GM21381 (cell line): ENCODE results near the gene PROCA1.

ENCODE experiments used
- ATAC-seq: cut with Tn5 transposase; IDR thresholded peaks from one replicate; pipeline ENCODE4 v1.9.1; 2021; ENCODE audit warnings: mild to moderate bottlenecking, moderate library complexity; ENCODE audit not compliant: unreplicated experiment

Gene PROCA1

DNA sequence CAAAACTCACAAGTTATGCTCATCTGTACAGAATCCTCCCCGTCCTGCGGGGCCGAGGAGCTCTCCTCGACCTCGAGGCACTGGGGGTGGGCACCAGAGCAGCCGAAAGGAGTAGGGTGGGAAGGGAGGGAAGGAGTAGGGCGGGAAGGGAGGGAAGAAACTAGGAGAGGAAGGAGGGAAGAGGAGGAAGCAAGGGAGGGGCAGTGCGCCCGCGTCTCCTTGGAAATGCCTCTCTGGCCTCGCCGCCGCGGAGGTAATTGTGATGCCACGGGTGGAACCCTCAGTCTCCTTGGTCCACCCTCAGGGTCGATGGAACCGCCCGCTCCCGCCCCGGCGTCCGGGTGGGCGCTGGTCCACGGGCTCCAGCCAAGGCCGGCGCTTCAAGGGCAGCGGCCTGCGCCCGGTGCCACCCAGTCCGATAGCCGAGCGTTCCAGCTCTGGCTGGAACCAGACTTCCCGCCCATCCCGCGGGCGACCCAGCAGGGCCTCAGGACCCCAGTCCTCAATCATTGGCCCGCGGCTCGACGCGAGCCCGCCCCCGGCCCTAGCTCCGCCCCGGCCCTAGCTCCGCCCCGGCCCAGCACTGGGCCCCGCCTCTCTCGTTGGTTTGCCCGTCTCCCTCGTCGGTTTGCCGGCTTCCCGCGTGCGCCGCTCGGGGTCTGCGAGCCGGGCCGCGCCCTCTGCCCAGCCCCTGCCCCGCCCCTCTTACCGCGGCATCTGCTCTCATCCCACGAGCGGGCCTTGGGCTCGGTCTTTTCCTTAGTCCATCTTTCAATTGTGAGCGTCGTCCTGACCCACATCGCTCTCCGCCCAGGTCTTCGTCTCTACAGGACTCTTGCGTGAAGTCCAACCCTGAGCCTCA is 596 bp downstream of the PROCA1 start:
- ATAC-seq, result peak; percentile 73

DNA sequence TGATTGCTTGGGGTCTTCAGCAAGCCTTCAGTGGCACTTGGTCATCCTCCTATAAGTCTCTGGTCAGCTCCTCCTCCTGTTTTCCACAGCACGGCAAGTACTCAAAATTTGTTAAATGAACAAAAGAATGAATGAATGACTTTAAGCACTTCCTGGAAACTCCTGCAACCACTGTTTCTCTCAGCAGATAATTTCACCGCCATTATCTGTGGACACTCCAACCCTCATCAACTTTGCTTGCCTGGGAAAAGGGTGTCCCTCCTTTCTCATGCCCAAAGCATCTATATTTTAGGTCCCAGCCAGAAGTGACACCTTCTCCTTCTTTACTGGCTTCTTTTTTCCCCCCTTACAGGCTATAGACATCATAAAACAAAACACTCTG is 4.4 kb downstream of the PROCA1 start:
- no peak for ATAC-seq

DNA sequence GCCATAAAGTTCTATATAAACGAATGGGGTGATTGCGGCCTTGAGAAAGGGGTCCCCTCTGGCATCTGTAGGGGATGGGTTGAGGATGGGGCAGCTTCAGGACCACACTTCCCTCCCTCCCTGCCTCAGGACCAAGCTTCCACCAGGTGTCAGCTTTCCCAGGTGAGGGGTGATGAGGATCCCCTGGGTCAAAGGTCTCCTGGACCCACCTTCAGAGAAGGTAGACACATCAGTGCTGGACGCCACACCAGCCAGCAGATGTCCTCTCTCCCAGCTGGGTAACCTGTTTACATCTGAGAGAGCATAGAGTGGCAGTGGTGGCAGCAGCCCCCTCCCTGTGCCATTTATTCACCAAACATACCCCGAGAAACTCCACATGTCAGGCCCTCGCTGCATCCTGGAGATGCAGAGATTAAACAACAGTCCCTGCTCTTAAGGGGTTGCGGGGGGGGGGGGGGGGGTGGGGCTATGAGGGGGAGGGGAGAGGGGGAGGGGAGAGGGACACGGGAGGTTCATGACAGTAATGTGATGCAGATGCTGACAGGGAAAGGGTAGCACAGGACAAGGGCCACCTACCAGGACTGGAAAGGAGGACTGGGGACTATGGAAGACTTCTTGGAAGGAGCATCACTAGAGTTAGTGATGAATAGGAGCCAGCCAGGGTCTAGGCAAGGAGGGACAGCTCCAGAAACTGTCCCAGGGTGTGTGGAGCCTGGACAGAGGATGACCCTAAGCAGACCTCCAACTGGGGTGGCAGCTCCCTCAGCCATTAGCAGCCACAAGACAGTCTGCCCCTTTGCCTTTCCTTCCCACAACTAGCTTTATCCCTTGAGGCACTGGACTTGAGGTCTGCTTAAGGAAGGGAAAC is 5.0 kb downstream of the PROCA1 start:
- no peak for ATAC-seq

DNA sequence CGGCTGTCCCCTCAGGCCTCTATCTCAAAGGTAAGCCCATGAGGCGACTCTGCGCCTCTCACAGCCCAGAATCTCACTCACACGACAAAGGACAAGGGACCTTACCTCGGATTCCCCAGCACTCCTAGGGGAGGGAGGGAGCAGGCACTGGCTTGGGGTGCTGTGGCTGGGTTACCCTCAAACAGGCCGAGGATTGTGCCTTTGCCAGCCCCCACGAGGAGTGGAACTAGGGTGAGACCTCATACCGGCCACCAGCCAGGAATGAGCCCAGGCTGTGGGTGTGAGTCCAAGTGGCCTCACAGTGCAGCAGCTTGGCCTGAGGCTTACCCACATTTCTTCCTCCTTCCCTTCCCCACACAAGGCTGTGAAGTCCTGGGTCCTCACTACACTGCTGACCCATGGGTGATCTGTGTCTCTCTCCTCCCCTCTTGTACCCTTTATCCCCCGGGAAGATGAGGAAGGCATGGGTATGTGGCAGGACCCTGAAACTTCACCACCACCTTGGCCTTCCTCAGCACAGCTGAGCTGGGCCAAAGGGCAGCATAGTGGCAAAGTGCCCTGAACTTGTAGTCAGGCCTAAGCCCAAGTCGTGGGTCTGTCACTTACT is 5.9 kb downstream of the PROCA1 start:
- ATAC-seq, result no peak

DNA sequence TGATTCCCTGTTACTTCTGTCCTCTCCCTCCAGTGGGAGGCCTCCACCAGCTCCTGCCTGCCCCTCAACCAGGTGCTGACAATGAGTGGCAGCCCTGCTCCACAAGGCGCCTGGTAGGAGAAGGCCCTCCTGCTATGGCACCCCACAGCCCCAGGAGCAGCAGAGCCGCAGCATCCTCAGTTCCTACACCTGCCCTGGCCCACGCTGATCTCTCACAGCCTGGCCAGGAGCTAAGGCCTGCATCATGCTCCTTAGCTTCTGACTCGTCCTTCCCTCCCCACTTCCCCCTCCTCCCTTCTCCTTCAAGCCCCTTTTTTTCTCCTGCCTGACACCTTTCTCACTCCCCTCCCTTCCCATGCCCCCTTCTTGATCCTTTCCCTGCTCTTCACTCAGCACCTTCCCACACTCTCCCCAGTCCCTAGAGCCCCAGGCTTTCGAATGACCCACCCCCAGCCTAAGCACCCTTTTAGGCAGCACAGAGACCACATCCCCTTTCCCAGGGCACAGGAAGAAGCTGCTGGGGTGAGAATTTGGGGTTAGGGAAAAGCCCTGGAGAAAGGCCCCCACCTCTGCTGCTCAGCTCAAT is 6.5 kb downstream of the PROCA1 start:
- no peak for ATAC-seq

DNA sequence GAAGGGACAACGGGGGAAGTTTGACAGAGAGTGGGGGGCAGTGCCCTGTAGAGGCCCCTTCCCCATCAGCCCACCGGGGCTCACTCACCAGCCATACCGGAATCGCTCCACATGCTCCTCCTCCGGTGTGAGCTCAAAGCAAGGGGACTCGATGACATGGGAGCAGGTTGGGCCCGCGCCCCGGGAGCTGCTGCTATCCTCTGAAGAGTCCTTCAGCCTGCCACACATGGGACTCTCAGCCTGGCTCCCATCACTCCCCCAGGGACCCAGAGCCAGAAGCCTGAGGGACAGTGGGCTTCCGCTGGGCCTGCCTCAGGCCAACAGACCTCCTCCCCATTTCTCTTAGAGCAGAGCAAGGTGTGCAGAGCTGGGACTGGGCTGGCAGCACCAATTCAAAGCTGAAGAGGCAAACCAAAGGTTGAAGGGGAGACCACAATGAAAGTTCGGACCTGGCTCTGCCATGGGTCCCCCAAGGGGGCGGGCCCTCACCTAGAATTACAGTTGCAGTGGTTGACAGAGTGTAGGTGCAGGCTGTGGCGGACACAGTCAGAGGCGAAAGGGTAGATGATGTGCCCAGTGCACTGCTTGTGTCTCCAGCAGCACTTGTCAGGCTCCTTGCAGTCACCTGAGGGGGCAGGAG is 7.3 kb downstream of the PROCA1 start:
- no peak for ATAC-seq

DNA sequence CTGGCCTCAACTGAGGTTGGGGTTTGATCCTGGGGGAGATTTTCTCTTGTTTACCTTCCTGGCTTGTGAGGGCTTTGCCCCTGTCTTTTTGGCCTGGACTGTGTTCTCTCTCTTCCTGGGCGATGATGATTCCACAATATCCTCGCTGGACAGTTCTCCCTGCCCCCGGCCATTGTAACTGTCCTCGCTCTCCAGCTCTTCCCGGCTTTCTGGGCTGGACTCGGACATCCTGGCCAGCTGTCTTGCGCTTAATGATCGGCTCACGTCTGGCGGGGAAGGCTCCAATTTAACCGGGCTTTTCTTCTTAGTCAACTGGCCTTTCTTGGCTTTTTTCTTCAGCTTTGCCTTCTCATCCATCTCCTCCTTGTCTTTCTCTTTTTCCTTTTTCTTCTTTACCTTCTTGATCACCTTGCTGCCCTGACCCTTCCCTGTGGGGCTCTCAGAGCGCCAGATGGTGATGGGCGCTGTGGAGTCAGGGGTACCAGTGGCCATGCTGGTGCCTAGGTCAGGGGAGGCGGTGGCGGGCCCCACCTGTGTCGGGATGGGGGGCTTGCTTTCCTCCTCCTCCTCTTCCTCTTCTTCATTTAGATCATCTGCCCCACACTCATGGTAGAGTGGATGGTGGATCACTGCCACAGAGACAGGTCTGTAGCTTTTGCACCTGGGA is 8.0 kb downstream of the PROCA1 start:
- no peak for ATAC-seq

DNA sequence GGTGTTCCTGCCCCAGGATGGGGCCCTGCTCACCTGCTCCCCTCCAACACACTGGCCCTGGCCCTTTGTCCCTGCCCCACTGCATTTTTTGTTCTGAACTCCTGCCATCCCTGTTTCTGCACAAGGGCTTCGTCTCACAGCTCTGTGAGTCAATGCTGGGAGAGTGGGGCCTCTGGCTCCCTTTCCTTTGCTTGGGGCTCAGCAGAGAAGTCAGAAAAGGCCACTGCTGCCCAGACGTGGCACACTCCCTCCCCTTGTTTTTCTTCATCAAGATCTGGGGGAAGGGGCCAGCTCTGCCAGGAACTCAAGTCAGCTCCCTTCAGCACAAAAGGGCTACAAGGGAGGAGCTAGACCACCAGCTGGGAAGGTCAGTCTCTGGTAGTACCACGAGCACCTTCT is 8.9 kb downstream of the PROCA1 start:
- no peak for ATAC-seq

DNA sequence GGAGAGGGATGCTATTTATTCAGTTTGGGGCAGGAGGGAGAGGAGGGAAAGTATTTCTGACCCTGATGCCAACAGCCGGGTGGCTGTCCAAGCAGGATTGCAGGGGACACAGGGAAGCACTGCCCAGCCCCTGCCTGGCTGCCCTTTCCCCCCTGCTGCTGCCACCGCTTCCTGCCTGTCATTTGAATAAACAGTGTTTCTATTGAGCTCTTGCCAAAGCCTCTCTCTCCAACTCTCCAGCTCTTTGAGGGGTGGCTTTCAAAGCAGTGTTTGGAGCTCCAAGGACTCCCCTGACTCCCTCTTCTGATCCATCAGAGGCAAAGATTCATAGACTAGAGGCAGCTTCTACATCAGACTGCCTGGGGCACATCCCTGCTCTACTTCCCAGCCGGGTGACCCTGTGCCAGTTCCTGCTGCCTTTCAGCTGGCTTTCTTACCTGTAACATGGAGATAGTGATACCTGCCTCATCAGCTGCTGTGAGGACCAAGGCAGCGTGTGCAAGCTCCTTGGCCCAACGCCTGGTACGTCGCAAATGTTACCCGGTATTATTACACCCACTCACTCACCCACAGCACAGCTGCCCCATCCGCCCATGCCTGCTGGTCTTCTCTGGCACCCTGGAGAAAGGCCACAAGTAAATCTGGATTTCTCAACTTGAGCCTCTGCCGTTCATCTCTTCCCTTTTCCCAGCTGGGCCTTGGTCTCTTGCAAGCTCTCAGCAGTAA is 9.5 kb downstream of the PROCA1 start:
- no peak for ATAC-seq

DNA sequence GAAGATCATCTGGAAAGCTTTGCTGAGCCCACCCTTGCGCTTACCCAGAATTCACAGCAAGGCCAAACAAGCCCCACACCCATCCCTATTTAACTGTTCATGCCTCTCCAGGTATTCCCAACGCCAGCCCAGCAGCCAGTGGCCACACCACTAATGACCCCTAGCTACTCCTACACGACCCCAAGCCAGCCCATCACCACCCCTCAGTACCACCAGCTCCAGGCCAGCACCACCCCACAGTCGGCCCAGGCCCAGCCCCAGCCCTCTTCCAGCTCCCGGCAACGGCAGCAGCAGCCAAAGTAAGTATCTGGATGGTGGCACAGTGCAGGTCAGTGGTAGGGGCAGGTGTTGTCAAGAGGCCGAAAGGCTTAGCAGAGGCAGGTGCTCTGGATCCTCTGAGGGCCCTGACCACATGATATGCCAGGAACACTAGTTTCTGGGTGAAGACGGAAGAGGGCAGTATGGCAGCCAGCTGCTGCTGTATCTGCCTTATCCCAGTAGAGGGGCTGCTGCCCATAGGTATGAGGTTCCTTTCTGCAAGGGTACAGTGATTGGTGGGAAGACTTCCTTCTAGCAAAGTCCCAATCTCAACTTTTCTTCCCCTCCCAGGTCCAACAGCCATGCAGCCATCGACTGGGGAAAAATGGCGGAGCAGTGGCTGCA is 10.7 kb downstream of the PROCA1 start:
- ATAC-seq, result no peak

DNA sequence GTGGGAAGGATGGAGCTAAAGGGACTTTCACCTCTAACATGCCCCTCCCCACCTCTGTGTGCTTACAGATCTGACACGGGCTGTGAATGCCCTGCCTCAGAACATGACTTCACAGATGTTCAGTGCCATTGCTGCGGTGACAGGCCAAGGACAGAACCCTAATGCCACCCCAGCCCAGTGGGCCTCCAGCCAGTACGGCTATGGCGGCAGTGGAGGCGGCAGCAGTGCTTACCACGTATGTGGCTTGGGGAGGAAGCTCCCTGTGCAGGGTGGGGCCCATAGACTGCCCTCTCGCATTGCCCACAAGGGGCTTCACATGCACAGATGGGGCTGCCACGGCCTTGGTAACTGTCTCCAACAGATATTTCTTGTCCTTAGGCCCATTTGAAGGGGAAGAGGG is 11.4 kb downstream of the PROCA1 start:
- ATAC-seq, result no peak

DNA sequence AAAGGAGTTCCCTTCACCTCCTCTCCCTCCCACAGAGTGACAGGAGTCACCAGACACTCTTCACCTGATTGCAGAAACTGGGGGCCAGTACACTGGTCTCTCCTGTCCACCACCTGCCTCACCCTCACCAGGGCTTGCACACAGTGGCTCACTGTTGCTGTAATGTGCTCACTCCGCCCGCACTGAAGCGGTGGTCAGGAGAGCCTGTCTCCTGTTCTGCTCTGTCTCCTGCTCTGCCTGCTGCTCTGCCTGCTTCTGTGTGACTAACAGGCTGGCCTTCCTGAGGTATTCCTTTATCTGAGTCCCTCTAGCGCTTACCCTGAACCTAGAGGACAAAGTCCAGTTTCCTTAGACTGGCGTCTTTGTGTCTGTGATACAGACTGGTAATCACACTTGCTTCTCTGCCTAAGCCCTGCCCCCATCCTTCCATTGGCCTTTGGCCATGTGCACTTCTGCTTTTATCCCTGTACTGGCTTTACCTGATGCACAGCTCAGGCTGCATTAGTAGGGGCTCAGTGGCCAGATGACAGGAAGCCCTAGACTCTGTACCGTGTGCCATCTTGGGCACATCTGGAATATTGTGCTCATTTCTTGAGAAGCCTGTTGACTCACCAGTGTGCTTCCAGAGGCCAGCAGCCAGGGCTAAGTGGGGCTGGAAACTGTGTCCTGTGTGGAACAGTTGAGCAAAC is 13.3 kb downstream of the PROCA1 start:
- ATAC-seq, result no peak

DNA sequence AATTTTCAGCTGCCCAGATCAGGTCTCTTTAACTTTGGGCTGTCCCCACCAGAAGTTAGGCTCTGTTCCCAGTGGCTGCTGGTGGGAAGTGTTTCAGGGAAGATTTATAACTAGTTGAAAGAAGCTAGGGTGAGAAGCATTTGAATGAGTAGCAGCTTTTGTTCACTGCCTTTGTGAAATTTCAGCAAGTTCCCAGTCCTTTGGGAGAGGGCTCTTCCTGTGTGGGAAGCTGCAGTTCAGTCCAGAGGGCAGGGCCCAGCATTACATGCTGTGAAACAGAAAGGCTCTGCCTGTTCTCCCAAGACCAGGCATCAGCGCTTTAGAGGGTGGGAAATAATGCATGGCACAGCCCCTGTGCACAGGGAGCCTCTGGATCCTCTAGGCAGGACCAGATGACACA is 17.8 kb downstream of the PROCA1 start:
- no peak for ATAC-seq

DNA sequence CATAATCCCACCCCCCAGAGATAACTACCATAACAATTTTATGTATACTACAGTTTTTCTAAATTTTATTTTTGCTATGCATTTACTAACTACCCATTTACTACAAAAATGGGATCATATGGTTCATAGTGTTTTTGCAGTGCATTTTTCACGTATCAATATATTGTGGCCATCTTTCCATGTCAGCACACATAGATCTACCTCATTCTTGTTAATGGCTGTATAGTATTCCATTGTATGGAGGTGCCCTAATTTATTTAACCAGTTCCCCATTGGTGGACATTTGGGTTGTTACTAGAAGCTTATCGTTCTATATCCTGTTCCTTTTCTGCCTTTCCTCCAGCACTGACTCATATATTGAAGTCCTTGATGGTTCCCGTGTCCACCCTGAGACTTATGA is 22.7 kb downstream of the PROCA1 start:
- no peak for ATAC-seq

DNA sequence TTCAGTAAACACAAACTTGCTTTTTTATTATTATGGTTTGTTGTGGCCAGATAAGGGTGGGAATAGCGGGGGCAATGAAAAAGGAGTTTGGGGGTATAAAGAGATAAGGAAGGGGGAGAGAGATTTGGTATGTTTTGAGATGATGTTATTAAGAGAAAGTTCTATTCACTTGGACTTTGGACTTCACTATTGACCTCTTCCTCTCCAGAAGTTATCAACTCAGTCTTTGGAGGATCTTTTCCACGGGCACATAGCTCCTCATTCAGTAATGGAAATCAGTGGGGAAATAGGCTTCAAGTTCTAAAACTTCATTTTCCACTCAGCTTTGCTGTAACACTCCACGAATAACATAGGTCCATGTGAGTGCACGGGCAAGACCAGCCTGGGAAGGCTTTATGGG is 23.2 kb downstream of the PROCA1 start:
- ATAC-seq, result no peak

DNA sequence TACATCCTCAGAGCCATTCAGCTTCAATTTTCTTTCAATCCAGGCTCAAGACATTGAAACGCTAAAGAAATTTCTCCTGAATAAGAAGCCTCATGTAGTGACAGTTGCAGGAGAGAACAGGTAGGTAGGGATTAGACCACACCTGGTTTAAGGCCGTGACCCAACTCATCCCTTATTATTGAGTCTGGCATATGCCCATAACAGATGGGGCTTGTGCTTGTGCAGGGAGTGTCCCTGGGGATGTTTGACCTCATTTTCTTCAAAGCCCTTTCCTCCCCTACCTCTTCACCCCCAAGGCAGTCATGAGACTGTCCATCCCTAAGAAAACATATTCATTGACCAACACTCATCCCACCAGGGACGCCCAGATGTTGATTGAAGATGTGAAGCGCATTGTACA is 25.4 kb downstream of the PROCA1 start:
- ATAC-seq, result no peak

DNA sequence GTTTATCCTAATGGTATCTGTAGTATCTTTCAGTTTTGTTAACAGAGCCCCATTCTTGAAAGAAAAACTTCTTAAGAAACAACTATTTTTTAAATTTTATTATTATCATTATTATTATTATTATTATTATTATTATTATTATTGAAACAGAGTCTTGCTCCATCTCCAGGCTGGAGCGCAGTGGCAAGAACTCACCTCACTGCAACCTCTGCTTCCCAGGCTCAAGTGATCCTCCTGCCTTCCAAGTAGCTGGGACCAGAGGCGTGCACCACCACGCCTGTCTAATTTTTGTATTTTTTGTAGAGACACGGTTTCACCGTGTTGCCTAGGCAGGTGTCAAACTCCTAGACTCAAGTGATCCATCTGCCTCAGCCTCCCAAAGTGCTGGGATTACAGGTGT is 26.3 kb downstream of the PROCA1 start:
- ATAC-seq, result no peak

DNA sequence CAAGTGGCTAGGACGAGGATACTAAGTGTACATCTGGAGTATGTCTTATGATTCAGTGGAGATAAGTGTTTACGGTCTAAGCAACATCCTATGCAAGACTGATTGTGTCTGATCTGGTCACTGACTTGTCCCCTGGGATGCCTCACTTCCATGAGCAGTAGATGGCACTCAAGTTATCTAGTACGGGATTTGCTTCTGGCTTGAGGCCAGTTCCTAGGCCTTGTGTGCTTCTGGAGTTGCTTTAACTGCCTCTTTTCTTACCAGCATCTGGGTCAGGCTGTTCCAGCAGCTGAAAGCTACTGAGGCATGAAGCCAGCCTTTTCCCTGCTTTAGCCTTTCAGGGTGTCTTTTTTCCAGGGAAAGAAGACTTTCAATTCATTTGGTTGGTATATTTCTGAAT is 26.7 kb downstream of the PROCA1 start:
- no peak for ATAC-seq

DNA sequence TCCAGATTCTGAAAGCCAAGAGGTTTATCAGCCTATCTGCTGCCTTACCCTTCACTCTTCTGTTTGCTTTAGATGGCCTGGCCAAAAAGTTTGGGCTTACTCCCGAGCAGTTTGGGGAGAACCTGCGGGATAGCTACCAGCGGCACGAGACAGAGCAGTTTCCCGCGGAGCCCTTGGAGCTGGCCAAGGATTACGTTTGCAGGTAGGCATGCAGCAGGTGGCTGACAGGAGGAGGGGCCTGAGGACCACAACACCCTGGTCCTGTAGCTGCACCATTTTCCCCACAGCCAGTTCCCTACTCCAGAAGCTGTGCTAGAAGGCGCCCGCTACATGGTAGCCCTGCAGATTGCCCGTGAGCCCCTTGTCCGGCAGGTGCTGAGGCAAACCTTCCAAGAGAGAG is 29.0 kb downstream of the PROCA1 start:
- ATAC-seq, result no peak
